ENCODE results near the gene SUMO4.

SUMO4 gene

DNA sequence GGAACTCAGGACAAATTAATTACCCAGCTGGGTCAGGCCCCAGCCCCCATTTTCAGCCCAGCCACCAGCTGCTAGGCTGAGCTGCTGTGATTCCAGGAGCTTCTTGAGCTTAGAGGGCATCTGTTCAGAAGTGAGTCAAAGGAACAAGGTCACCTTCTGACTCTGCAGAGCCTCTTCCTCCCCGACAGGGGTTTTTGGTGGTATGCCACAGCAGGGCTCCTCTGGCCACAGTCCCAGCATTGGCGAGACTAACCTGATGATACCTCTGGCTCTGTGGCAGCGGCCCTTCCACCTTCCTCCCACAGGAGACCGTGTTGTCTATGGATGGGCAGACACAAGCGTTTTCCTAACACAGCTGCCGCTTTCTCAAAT is 45.0 kb downstream of the SUMO4 start:
- no peak for TF ChIP-seq CTCF (IDR thresholded peaks at IDR 0.05)
- Histone ChIP-seq H3K4me3 (no peak overlapping the region), H3K27ac (no peak overlapping the region)
- no peak for DNase-seq (ENCODE audit: low spot score)

DNA sequence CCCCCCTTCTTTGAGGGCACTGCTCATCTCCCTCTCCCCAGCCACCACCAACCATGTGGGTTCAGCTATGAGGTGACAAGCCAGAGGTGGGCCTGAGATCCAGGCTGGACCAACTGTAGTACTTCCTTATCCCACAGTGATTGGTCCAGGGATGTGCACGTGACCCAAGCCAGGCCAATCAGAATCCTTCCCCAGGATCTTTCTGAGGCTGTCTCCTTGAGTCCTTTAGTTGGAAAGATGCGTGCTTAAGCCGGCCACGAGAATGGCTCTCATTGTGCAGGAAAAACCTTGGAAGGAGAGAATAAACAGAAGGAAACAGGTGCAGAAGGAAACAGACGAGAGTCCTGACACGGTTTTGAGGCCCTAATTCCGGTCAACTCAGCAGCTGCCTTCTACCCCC is 45.5 kb downstream of the SUMO4 start:
- DNase-seq (ENCODE audit: low spot score), result no peak
- TF ChIP-seq CTCF (IDR thresholded peaks at IDR 0.05), result no peak
- Histone ChIP-seq H3K4me3 (no peak overlapping the region), H3K27ac (no peak overlapping the region)

DNA sequence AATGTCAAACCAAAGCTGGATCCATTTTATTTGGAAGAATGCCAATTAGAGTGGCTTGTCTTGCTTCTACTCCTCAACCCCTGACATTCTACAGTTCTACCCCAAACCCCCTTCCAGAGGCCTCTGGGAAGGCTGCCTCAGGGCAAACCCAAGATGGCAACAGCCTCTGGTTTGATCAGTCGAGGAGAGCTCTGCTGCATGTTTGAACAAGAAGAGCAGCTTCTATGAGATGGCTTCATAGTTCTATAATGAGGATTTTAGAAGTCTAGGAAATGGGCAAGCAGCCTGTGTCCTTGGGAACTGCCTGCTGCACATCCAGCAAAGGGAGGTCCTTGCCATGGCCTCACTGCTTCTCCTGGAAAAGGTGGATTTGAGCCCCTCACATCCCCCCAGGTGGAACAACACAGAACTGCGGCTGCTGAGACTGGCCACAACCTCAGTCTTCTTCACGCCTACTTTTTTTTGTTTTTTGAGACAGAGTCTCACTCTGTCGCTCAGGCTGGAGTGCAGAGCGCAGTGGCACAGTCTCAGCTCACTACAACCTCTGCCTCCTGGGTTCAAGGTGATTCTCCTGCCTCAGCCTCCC is 46.8 kb downstream of the SUMO4 start:
- DNase-seq (ENCODE audit: low spot score), result no peak
- no peak for TF ChIP-seq CTCF (IDR thresholded peaks at IDR 0.05)
- H3K27ac ChIP-seq, result no peak overlapping the region
- H3K4me3 ChIP-seq, result no peak overlapping the region

GRCh38 chr6:149448821-149449453 is 48.9 kb downstream of the SUMO4 start:
- Histone ChIP-seq H3K4me3 (no peak overlapping the region), H3K27ac (no peak overlapping the region)
- TF ChIP-seq CTCF (IDR thresholded peaks at IDR 0.05), result no peak
- DNase-seq (ENCODE audit: low spot score), result no peak

DNA sequence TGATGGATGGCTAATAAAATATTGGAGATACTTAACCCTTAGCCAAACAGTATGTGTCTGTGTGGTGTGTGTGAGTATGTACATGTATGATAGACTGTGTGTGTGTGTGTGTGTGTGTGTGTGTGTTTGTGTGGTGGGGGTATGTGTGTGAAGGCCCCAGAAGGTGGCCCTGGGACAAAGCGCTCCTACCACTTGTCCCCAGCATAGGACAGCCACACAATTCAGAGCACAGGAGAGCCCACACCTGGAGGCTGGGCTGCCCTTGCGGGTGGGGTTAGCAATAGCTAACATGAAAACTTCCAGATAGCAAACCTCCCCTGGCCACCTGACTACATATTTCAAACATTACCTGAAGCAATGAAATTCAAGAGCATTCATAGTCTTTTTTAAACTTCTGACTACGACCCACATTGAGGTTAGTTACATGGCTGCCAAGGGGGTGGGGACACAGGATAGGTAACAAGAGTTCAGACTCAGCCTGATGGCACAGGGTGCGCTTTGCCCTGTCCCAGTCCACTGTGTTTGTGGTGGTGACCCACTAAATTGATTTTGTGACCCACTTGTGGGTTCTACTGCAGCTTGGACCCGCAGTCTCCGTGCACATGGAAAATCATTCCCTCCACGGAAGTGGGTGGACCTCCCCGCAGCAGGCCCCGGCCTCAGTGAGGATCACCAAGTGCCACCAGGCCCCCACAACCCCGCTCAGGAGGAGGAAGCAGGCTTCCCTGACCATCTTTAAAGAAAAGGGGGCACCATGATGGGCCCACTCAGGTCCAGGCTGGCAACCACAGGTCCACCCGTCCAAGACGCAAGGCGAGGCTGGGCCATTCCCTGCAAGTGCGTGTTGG is 50.0 kb downstream of the SUMO4 start:
- Histone ChIP-seq H3K27ac (no peak overlapping the region), H3K4me3 (peak overlapping the region; percentile 66)
- no peak for TF ChIP-seq CTCF (IDR thresholded peaks at IDR 0.05)
- no peak for DNase-seq (ENCODE audit: low spot score)

Measured in coronary artery (tissue), 2 donors.